Lower lobe of right lung (tissue), 2 donors: ENCODE data around the gene CSKMT. TPM values are rescaled to one million over a fixed set of nuclear protein-coding genes. Genes with fewer than 3 reads are reported as not detected.
A peak's percentile ranks its signal among the peaks of the same experiment; 100 is the strongest.

Experiments
- ATAC-seq, 2 donors: fragments of 200-7000 bp; cut with Tn5 transposase; one replicate each; pipeline ENCODE4 v1.9.1; 2020 to 2022; ENCODE audit warnings: mild to moderate bottlenecking in 2 of 2, moderate library complexity in 2 of 2
- DNase-seq: peaks from one replicate; pipeline ENCODE4 v3.0.0-alpha.2; 2020
- H3K27ac ChIP-seq: fragments of 200-600 bp; one replicate; pipeline ENCODE4 v1.8.0; 2022
- H3K27me3 ChIP-seq: fragments of 200-600 bp; one replicate; pipeline ENCODE4 v1.8.0; 2022; ENCODE audit warnings: low read depth
- H3K36me3 ChIP-seq: fragments of 200-600 bp; one replicate; pipeline ENCODE4 v1.8.0; 2022; ENCODE audit warnings: mild to moderate bottlenecking
- H3K4me1 ChIP-seq: fragments of 200-600 bp; one replicate; pipeline ENCODE4 v1.8.0; 2022
- H3K4me3 ChIP-seq: fragments of 200-600 bp; one replicate; pipeline ENCODE4 v1.8.0; 2022; ENCODE audit warnings: mild to moderate bottlenecking
- H3K9me3 ChIP-seq: fragments of 200-600 bp; one replicate; pipeline ENCODE4 v1.8.0; 2022
- intact Hi-C: fragments of 100-400 bp; cut with DNase I; formaldehyde crosslinking; loops from one replicate; pipeline ENCODE4 v1.11.0; 2022
- total RNA-seq: library from RNA; stranded (reverse); fragmentation: NEBNext Ultra II Directional; extraction: Animal tissue kit (Norgen Biotek cat#: 25700); gene quantifications from one replicate; pipeline ENCODE4 v1.2.1, GENCODE V29; 2021
- TF ChIP-seq, protein P1 (sequence below): fragments of 200-600 bp; IDR thresholded peaks from one replicate; pipeline ENCODE4 v1.8.0; 2022; ENCODE audit warnings: antibody characterized with exemption, mild to moderate bottlenecking
- donor health status: DM: no; HTN: yes; CAD: no; lungs with severe emphysema.

Gene CSKMT
- total RNA-seq, 1 donor from 2014 or later, result 12.1 TPM

DNA sequence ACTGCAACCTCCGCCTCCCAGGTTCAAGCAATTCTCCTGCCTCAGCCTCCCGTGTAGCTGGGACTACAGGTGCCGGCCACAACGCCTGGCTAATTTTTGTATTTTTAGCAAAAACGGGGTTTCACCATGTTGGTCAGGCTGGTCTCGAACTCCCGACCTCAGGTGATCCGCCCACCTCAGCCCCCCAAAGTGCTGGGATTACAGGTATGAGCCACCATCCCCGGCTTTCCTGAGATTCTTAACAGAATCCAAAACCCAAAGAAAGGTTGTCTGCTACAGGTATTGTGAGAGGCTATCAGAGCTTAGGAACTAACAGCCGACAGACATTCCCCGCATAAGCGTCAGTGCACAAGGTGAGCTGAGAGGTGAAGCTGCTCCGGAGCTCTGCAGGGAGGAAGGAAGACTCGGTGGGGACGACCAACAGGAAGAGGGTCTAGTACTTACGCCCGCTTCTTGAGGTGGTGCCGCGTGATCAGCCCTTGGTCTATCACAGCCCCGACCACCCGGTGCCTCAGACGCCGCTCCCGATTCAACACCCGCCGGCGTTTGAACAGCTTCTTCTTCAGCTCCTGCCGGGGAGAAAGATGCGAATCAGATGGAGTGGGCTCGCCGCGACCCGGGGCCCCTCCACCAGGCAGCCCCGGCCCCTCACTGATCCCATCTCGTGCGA is 572 bp upstream of the CSKMT start:
- intact Hi-C loops, result no loop called here
- TF ChIP-seq, protein P1, sequence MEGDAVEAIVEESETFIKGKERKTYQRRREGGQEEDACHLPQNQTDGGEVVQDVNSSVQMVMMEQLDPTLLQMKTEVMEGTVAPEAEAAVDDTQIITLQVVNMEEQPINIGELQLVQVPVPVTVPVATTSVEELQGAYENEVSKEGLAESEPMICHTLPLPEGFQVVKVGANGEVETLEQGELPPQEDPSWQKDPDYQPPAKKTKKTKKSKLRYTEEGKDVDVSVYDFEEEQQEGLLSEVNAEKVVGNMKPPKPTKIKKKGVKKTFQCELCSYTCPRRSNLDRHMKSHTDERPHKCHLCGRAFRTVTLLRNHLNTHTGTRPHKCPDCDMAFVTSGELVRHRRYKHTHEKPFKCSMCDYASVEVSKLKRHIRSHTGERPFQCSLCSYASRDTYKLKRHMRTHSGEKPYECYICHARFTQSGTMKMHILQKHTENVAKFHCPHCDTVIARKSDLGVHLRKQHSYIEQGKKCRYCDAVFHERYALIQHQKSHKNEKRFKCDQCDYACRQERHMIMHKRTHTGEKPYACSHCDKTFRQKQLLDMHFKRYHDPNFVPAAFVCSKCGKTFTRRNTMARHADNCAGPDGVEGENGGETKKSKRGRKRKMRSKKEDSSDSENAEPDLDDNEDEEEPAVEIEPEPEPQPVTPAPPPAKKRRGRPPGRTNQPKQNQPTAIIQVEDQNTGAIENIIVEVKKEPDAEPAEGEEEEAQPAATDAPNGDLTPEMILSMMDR, result no peak
- H3K36me3 ChIP-seq, result peaks cover 32% of the 10 kb centered on the region
- H3K4me3 ChIP-seq, result peak overlapping the region; percentile 92
- ATAC-seq (peak; percentile 67 to 72), DNase-seq (peak; percentile 67)
- no peaks in the 10 kb centered on the region for H3K9me3 ChIP-seq
- H3K27me3 ChIP-seq, result no peaks in the 10 kb centered on the region
- H3K27ac ChIP-seq, result peak overlapping the region; percentile 91
- peaks cover 39% of the 10 kb centered on the region for H3K4me1 ChIP-seq

DNA sequence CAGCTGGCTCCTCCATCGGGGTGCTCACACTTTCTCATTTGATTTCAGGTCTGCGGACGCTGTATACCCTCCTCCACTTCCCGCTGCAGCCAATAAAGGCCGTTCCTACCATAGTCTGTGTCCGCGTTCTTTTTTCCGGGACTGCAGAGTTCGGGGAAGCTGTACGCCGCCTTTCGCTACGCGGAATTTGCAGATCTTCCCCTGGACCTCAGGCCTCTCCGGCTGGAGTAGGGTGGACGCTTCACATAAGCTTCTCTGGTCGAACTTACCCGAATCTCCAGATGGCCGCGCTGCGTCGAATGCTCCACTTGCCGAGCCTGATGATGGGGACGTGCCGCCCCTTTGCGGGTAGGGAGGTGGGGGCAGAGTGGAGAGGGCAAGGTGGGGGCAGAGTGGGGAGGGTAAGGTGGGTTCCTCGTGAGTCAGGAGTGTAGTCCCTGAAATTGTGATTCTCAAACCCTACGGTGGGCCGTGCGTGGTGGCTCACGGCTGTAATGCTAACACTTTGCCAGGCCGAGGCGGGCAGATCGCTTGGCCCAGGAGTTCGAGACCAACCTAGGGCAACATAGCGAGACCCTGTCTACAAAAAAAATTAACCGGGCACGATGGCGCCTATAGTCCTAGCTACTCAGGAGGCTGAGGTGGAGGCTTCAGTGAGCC is 617 bp downstream of the CSKMT start:
- DNase-seq (peak; percentile 66), ATAC-seq (peak; percentile 62 to 63)
- intact Hi-C loops, result no loop called here

DNA sequence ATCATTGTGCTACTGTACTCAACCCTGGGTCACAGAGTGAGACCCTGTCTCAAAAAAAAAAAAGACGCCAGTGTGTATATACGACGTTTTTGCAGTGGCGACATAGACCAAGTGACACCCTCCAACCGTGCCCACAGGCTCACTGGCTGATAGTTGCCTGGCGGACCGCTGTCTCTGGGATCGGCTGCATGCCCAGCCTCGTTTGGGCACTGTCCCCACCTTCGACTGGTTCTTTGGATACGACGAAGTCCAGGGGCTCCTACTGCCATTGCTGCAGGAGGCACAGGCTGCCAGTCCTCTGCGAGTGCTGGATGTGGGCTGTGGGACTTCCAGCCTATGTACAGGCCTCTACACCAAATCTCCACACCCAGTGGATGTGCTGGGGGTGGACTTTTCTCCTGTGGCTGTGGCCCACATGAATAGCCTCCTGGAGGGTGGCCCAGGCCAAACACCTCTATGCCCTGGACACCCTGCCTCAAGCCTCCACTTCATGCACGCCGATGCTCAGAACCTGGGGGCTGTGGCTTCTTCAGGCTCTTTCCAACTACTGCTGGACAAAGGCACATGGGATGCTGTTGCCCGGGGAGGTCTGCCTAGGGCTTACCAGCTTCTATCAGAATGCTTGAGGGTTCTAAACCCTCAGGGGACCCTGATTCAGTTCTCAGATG is 1.3 kb downstream of the CSKMT start:
- H3K27ac ChIP-seq, result peak overlapping the region; percentile 91
- no peaks in the 10 kb centered on the region for H3K9me3 ChIP-seq
- no peaks in the 10 kb centered on the region for H3K27me3 ChIP-seq
- DNase-seq, result no peak
- peaks cover 52% of the 10 kb centered on the region for H3K4me1 ChIP-seq
- no peak for ATAC-seq
- TF ChIP-seq, protein P1, result no peak
- H3K4me3 ChIP-seq, result peak overlapping the region; percentile 92
- H3K36me3 ChIP-seq, result peaks cover 28% of the 10 kb centered on the region
- intact Hi-C loops, result no loop called here

More for the DNA sequence above, 617 bp downstream of the CSKMT start:
- peak overlapping the region; percentile 92 for H3K4me3 ChIP-seq
- TF ChIP-seq, protein P1, result no peak
- peaks cover 49% of the 10 kb centered on the region for H3K4me1 ChIP-seq
- H3K27ac ChIP-seq, result peak overlapping the region; percentile 91
- H3K9me3 ChIP-seq, result no peaks in the 10 kb centered on the region
- no peaks in the 10 kb centered on the region for H3K27me3 ChIP-seq
- H3K36me3 ChIP-seq, result peaks cover 32% of the 10 kb centered on the region

DNA sequence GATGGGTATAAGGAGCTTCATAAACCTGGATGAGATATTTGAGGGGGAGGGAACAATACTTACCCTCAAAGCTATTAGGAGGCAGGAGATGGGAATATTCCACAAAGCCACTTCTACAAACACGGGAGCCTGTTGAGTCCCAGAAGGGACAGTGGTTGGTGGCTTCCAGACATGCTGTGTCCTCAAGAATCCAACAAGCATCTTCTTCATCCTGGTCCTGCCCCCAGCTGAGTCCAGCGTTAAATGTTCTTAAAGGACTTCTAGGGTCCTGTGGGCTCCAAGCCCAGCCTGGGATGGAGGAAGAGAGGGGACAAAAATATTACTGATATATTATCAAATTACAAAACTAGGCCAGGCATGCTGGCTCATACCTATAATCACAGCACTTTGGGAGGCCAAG is 2.3 kb downstream of the CSKMT start:
- Histone ChIP-seq H3K4me3 (no peak overlapping the region), H3K9me3 (no peaks in the 10 kb centered on the region), H3K27ac (no peak overlapping the region), H3K27me3 (no peaks in the 10 kb centered on the region), H3K4me1 (peaks cover 56% of the 10 kb centered on the region), H3K36me3 (peaks cover 24% of the 10 kb centered on the region)
- TF ChIP-seq, protein P1, result no peak
- intact Hi-C loops, result no loop called here
- DNase-seq (no peak), ATAC-seq (no peak)

DNA sequence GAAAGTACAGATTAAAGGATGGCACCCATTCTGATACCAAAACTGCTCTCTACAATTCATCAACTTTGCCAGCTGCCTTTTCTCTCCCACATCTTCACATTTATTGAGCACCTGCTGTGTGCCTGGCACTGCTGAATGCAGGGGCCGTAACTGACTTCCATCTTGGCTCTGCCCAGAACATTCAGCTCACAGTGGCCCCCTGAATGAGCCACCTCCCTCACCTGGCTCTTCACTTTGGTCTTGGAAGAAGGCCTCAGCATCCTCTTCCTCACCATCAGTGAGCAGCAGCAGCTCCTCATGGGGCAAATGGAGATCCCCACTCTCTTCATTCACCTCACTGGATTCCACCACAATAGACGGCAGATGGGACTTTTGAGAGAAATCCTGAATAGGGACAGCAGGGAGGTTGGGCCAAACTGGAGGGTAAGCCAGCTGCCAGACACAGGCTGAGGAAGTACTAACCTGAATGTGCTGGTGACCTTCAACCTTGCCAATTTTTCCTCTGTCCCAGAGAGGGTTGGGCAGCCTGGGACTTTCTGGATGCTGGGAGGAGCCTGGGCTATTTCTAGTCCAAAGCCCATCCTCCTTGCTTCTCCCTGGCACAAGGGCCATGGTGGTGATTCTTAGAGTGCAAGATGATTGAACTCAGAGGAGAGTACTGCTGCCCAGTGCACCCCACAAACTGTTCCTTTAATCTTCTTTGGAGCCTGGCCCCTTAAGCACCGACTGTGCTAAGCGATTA is 4.5 kb downstream of the CSKMT start:
- intact Hi-C loops, result no loop called here
- no peak for ATAC-seq
- Histone ChIP-seq H3K9me3 (no peaks in the 10 kb centered on the region), H3K27ac (no peak overlapping the region), H3K27me3 (no peaks in the 10 kb centered on the region), H3K4me1 (peaks cover 54% of the 10 kb centered on the region), H3K36me3 (peaks cover 35% of the 10 kb centered on the region), H3K4me3 (no peak overlapping the region)
- TF ChIP-seq, protein P1, result no peak
- no peak for DNase-seq
